AG09309 (cell line): ENCODE data around the gene POLR1E.
"Not testable (repeated sequence)": the region's sequence is repeated elsewhere in the genome, so short reads cannot be mapped to it uniquely, and the experiment has no call there.

Experiments
- DNase-seq: peaks from one replicate; pipeline ENCODE4 v3.0.0-alpha.2; 2010; ENCODE audit warnings: low read depth
- H3K4me3 ChIP-seq: 2 replicates; pipeline ENCODE4 v1.5.1; 2011; ENCODE audit warnings: mild to moderate bottlenecking, low read depth, low read length, moderate library complexity; ENCODE audit not compliant: control insufficient read depth
- CTCF ChIP-seq: IDR thresholded peaks from 2 replicates; pipeline ENCODE4 v1.5.1; 2011; ENCODE audit warnings: mild to moderate bottlenecking, low read depth, low read length, inconsistent platforms; ENCODE audit not compliant: insufficient read depth, control insufficient read depth; ENCODE audit errors: missing control alignments

Gene POLR1E

GRCh38 chr9:37464006-37464405, 21.7 kb upstream of the POLR1E start:
- no peak for TF ChIP-seq CTCF
- H3K4me3 ChIP-seq = peak overlapping the region; percentile 71
- no peak for DNase-seq

GRCh38 chr9:37464426-37465248, 21.1 kb upstream of the POLR1E start:
- H3K4me3 ChIP-seq = peak overlapping the region; percentile 71
- DNase-seq = no peak
- TF ChIP-seq CTCF = no peak

GRCh38 chr9:37465249-37466036, 20.3 kb upstream of the POLR1E start, which contains the start of gene ZBTB5:
Gene ZBTB5, minus strand, starts transcription at chr9:37465450. Its CDS starts 22,899 bp downstream, at chr9:37442551.
- peak within 1 kb of the TSS; percentile 71 for H3K4me3 ChIP-seq
- DNase-seq = peak; percentile 100
- TF ChIP-seq CTCF = no peak

GRCh38 chr9:37466037-37466709, 19.6 kb upstream of the POLR1E start:
- TF ChIP-seq CTCF = no peak
- H3K4me3 ChIP-seq = peak overlapping the region; percentile 71
- DNase-seq = no peak

GRCh38 chr9:37467530-37467929, 18.2 kb upstream of the POLR1E start:
- not testable (repeated sequence) for DNase-seq, H3K4me3 ChIP-seq

GRCh38 chr9:37468620-37469019, 17.1 kb upstream of the POLR1E start:
- TF ChIP-seq CTCF = no peak
- DNase-seq = no peak
- no peak overlapping the region for H3K4me3 ChIP-seq
